SHP77 treated with DMSO at 0.1 percent for 48 hours (cell line): ENCODE results near the gene PAQR6.

Experiments used
- DNase-seq: peaks from one replicate; lab custom pipeline; 2025; lab: John Stamatoyannopoulos, UW

The PAQR6 gene

DNA sequence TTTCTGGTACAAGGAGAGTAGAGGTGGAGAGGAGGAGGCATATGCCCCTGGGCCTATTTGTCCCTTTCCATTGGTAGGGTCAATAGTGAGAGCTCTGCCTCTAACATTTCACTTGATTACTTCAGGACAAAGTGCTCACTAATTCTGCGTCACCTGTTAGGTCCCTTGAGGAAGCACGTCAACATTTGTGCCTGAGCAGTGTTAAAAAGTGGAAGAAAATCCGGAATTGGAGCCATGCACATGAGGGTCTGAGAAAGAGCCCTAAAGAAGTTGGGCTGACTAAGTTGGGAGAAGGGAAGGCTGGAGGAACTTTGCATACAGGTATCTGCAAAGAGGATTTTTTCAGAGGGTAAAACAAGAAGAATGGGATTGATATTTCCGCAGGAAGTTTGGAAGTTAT lies 52.0 kb downstream of the PAQR6 start:
- DNase-seq = no peak

DNA sequence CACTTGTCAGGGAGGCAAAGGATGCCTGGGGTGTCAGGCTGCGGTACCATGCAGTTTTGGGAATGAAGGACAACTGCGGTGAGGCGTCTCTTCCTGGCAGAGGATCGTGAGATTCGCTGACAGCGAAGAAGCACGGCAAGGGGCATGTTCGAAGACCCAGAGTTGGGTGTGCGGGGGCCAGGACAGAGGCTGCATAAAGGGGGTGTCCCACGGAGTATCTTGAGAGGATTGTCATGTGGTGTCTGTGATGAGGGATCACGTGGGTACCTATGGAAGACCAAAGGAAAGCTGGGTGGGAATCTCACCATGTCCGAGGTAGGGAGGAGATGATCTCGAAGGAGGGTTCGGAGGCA lies 53.6 kb downstream of the PAQR6 start:
- no peak for DNase-seq

DNA sequence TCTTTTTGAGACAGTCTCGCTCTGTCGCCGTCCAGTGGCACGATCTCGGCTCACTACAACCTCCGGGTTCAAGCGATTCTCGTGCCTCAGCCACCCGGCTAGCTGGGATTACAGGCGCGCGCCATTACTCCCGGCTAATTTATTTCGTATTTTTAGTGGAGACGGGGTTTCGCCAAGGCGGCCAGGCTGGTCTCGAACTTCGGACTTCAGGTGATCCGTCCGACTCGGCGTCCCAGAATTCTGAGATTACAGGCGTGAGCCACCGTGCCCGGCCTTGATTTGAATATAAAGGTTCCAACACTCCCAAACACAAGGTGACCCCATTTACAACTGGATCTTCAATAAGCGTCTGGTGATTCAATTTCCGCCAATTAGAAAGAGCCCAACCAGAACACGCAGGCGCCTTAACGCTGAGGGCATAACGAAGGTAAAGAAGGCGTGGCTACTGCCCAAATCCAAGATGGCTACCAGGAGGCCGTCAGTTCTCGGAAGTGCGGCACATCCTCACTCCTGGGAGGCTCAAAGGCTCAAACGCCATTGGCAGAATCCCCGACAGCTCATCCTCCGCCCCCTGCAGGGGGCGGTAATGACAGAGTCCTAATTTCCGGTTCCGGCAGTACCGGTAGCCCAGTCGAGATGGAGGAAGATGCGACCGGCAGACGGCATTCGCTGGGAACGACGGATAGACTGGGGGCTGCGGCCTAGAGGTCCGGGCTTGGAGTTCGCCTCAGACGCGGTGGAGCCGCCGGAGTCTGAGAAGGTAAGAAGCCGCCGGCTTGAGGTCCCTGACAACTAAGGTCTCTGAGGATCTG lies 54.2 kb downstream of the PAQR6 start, which contains the start of gene SLC25A44:
Gene SLC25A44, plus strand, starts transcription at position 617 of the 812 bp plus-strand sequence. CDS start 5,744 bp downstream, outside the sequence.
- DNase-seq = peak; percentile 100
